Lung microvascular endothelial cell (primary cell): ENCODE results near the gene C20orf141. TPM values are rescaled to one million over a fixed set of nuclear protein-coding genes. Genes with fewer than 3 reads are reported as not detected.
"Not testable (repeated sequence)": the region's sequence is repeated elsewhere in the genome, so short reads cannot be mapped to it uniquely, and the experiment has no call there.

Experiments
- DNase-seq, 2 donors: peaks; one replicate each; pipeline versions ENCODE4 v3.0.0 to v3.0.0-alpha.2; 2010; ENCODE audit warnings: low read depth in 2 of 2
- total RNA-seq: library from RNA; depleted of rRNA; stranded (reverse); fragments of >200 nt; gene quantifications from 2 replicates; pipeline ENCODE4 v1.2.1, GENCODE V29; 2014

Gene C20orf141
- total RNA-seq, 1 donor from 2014 or later = not detected

DNA sequence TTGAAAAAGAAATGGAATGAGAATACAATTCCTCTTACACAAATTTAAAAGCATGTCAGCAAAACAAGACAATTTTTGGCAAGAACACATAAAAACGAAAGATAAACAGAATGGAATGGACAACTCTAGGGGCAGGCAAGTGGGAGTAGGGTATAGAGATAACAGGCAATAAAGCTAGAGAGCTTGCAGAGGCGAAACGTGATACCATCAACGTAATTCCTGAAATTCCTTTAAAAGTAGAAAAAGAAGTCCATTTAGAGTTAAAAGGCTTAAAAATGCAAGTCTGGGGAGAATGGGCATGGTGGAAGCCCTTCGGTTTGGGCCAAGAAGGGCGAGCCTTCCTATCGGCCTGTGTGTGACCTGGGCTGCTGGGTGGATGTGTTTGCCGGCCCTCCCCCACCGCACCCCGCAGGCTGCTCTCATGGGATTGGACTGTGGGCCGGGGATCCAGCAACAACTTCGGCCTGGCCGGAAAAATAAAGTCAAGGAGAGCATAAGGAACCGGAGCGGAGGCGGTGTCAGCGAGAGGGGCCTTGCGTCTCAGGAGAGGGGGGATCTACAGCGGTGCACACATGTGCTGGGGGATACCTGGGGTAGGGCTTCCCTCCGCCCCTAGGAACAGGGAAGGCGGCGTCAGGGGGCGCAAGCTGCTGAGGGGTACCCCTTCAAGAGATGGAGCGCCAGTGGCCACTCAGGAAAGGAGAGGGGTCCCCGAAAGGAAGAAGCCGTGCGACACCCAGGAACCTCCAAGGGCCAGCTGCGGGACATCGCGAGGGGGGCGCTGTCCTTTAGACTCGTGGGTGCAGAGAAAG is 5.5 kb downstream of the C20orf141 start:
- DNase-seq = no peak

DNA sequence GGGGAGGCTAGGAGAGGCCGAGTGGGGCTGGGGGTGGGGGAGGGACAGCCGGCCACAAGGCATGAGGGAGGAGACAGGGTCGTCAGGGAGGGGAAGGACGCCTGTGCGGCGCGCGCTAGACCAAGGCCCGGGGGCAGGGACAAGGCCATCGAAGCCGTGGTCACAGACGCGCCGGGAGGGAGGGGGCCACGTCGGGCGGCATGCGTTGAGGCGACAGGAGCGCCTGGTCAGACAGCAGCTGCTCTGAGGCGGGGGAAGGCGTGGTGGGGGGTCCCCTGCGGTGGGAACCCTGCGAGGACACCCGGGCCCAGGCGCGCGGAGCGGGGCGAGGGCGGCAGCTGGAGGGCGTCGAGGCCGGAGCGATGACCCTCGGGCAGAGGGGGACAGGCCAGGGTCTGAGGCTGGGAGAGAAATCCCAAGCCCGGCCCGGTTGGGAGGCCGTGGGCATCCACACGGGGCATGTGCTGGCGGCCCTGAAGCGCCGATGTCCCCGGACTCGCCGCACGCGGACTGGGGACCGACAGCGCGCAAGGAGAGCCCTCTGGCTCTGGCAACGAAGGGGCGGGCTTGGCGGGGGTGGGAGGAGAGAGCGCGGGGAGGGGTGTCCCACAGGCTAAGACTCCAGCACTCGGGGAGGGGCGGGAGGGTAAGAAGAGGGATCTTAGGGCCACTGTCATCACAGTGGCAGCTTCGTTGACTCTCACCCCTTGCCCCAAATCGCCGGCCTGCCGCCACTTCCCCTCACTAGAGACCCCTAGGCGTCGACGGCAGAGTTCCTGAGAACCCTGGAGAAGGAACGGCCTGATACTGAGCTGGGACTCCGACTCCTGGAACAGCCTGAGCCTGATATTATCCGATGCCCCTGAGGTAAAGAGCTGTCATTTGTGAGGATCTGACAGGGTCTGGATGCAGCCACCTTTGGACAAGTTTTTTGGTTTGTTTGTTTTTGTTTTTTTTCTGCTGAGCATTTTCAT is 6.4 kb downstream of the C20orf141 start:
- DNase-seq = no peak

DNA sequence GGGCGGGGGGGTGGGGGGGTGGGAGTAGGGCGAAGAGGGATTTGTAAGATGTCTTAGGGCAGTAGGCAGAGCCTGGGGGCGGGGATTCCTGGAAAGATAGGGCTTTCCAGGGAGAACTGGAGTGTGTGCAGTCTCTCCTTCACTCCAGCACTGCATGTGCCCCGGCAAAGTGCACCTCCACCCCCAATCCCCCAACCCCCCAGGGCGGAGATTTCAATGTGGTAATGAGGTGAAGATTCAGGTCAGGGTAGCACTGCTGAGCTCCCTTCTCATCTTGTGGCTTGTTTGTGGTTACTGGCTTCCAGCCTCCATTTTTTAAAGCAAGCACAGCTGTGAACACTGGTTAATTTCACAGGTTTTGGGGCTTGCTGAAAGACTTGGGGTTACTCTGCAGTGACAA is 7.3 kb downstream of the C20orf141 start:
- DNase-seq = no peak

DNA sequence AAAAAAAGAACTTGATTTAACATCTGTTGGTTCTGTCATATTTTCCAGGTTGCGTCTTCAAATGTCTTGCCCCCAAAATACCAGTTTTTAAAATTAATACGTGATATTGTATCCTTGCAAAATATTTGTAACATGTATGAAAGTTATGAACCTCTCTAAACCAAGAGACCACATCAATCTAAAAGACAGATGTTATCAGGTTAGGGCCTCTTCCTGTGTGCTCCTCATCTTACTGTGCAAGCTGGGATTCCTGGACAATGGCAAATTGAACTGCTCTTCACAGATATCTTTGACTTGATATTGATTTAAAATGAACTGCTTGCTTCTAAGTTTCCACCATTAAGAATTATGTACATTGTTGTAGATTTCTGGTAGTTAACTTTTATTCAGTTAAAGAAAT is 11.0 kb downstream of the C20orf141 start:
- DNase-seq = no peak

DNA sequence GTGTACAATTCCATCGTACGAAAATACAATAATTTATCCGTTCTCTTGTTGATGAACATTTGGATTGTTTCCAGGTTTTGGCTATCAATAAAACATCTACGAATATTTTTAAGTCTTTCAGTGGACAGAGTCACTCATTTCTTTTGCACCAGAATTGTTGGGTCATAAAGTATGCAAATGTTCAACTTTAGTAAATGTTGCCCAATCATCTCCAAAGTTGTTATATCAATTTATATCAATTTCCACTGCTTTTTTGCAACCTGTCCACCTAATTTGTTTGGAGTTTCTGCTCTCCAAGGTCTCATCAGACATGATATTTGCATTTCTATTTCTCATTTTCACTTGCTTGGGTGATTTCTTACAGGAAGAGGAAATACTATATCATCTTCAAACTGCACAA is 11.9 kb downstream of the C20orf141 start:
- no peak for DNase-seq

DNA sequence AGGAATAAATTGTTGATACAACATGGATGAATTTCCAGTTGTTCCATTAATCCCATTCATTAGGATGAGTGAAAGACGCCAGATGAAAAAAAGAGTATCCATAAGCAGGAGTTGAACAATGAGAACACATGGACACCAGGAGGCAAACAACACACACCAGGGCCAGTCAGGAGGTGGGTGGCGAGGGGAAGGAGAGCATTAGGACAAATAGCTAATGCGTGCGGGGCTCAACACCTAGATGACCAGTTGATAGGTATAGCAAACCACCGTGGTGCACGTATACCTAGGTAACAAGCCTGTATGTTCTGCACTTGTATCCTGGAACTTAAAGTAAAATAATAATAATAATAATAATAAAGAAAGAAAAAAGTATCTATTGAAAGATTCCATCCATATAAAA is 14.6 kb downstream of the C20orf141 start:
- no peak for DNase-seq

DNA sequence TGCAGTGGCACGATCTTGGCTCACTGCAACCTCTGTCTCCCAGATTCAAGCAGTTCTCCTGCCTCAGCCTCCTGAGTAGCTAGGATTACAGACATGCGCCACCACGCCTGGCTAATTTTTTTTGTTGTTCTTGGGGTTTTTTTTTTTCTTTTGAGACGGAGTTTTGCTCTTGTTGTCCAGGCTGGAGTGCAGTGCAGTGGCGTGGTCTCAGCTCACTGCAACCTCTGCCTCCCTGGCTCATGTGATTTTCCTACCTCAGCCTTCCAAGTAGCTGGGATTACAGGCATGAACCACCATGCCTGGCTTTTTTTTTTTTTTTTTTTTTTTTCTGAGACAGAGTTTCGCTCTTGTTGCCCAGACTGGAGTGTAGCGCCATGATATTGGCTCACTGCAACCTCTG is 16.4 kb downstream of the C20orf141 start:
- DNase-seq = not testable (repeated sequence)

DNA sequence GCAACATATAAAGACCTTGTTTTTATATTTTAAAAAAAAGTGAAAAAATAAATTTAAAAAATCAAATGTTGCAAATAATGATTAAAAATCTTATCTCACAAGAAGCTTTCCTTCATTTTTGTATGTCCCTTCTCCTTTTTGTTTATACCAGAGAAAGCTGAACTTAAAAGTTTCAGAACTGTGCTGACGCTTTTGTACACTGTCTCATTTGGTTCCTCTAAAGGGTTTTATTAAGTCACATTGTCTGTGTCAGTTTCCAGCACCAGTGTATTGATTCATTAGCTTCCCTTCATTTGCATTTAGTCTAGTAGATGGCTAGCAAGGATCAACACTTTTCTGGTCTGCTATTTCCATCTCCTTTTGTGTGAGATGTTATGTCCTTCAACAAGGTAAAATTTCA is 19.0 kb downstream of the C20orf141 start:
- no peak for DNase-seq

DNA sequence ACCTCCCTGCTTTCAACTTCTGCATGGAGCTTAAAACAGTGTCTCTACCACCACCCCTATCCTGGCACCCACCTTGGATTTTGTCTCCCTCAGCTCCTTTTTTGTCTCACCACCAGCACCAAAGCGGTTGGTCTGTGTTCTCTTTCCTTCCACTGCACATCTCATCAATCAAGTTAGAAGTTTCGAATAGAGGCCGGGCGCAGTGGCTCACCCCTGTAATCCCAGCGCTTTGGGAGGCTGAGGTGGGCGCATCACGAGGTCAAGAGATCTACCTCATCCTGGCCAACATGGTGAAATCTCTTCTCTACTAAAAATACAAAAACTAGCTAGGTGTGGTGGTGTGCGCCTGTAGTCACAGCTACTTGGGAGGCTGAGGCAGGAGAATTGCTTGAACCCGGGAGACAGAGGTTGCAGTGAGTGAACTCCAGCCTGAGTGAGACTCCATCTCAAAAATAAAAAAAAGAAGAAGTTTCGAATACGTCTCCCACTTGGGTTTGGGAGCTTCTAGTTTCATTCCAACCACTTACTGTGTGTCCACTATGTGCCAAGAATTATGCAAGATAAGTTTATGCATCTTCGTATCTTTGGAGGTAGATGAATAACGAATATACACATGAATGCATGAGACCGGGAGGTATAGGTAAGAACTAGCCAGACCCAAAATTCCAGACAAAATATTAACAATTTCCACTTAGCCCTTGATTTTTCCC is 19.8 kb downstream of the C20orf141 start:
- no peak for DNase-seq

DNA sequence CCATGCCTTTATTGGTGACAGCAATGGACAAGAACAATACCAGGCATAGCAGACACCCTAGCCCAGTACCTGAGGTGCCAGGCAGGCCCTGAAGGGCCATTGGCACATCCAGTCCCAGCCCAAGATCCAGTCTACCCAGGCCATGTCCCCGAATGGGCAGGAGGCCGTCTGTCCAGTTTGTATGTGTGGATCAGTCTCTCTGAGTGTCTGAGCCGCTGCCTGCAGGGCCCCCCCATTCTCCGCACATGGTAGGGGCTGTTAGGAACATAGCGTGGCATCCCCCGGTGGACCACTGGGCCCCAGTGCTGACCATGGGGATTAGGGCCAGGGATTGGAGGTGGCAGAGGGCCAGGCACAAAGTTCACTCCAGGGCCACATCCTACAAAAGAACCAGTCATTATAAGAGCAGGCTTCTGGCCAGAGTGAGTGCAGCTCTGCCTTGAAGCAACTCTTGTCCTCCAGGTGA is 20.6 kb downstream of the C20orf141 start:
- no peak for DNase-seq

DNA sequence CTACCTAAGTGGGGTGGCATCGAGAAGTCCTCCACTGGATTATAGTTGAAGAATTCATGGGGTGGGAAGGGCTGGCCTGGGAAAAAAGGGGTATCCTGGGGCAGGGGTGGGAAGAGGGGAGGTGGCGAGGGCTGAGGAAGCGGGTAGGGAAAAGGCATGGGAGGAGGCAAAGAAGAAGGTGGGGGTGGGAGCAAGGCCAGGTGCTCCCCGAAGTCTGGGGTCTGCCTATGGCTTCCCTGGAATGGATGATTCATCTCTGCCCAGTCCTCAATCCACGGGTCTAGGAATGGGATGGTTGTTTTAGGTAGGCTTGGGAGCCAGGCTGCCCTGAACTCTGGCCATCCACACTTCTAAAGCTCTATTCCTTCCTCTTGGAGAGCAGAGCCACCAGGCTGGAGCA is 21.2 kb downstream of the C20orf141 start:
- DNase-seq = no peak

DNA sequence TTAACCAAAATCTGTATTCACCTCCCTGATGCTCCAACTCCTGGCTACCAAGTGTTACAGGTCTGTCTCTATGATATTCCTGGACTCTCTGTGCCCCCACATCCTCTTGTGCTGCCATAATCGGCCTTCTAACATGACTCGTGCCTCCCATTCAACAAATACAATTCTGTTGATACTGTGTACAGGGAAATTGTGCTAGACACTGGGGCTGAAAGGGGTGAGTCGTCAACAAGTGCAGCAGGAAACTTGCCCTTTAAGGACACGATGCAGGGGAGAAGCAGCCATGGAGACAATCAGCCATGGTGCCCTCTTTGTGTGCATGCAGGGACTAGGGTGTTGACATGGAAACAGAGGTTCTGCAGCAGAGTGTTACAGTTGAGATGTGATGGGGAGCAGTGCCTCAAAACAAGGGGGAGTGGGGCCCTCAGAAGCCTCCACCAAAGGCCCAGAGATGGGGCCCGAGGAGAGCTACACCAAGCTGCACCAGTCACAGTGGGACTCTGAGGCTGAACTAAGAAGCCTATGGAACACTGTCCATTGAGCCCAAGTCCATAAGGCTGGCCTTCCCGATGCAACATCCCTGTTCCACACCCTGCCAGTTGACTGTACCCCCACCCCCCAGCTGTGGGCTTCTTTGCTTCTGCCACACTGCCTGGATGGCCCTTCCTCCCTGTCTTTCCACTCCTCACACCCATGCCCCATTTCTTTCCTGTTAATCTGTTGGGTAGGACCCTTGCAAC is 22.6 kb downstream of the C20orf141 start:
- DNase-seq = no peak

DNA sequence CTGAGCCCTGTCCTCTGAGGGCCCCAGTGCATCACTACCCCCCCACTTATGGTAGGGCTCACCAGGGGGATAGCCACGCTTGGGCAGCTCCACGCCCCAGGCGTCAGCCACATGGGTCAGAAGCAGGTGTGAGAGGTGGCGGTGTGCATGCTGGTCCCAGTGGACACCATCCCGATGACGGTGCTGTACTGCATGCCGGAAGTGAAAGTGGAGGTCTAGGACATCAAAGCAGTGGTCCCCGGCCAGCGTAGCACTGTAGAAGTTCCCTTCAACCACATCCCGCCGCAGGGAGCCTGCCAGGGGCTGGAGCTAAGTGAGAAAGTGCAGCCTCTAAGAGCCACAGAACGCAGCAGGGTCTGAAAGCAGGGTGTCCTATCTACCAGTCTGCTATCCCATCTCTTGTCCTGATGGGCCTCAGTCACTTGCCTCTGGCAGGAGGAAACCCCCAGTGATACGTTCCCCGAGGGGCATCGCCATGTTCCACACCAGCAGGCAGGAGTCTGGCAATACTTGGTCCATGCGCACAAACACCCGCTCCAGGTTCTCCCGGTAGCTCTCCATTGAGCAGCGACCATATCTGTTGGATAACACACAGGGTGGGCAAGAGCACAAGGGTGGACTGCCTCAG is 23.5 kb downstream of the C20orf141 start:
- no peak for DNase-seq

DNA sequence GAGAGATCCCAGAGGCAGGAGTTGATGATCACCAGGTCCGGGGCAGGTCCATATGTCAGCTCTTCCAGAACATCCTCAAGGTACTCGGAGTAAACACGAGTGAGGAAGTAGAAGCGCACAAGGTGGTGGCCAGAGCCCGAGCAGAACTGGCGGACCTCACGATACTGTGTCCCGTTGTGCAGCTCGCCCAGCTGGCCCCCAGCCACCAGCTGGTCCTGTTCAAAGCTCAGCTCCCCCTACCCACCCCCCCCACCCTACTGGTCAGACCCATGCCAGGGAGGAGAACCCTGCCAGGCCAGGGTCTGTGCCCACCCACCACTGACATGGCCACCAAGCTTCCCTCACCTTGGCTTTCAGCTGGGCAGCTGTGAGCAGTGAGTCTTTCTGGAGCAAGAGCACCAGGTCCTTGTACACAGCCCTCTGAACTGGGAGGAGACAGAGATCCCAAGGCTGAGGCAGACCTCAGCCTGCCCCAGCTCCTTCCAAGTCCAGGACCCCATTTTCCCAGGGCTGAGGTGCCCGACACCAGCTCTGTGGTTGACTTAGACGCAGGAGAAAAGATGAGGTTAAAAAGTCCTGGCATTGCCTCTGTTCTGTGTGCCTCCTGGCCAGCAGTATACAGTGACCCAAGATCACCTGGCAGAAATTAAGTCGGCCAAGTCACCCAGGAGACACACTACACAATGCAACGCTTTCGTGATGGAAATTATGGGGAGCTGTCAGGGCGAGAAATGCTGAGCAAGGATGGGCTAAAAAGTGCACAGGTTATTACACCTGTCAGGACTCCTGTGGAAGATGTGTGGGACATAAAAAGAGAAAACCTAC is 24.3 kb downstream of the C20orf141 start:
- no peak for DNase-seq

DNA sequence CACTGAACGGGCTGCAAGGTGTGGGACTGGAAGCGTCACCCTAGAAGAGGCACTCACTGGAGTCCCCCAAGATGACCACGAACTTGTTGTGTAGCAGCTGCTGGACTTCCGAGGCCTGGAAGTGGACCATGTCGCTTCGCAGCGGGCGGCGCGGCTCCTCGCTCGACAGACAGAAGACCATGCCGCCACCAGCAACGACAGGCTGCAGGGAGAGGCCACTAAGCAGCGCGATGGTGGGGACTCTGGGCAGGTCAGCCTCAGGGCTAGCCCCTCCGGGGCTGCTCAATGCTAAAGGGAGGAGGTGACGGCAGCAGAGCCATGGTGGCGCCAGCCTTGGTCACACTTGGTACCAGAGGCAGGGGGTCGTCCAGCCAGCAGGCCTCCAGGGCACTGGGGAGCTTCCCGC is 24.9 kb downstream of the C20orf141 start:
- DNase-seq = no peak

DNA sequence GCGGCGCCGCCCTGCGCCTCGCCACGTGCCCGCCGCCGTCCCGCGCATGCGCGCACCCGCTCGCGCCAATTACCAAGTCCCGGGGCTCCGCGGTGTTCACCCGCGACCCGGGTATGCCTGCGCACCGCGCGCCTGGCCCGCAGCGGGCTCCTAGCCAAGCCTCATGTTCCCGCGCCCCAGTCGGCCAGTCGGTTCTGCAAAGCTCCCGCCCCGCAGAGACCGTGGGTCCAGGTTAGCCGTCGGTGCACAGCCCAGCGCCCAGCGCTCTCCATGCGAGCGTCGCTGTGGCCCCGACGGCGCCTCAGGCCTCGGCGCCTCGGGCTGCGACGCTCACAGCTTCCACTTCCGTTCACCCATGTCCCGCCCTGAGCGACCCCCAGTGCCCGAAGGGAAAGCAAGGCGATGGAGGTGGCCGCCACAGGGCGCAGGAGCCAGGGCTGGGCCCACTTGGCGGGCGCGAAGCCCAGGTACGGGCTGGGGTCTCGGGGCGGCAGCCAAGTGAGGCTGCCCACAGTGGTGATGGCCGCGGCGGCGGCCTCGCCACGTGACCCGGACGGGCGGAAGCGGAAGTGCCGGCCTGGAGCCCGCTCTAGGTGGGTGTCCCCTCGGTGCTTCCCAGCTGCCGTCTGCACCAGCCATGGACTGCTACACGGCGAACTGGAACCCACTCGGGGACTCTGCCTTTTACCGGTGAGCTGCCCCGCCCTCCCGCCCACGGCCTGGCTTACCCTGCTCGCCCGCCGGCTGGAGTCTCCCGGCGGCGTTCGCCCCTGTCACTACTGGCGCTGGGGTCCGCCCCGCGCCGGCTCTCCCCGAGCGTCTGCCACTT is 25.6 kb downstream of the C20orf141 start, which contains the start of the genes PCED1A and VPS16:
TSS of gene PCED1A (minus strand) at position 518 of the 829 bp plus-strand sequence. CDS start 743 bp downstream, outside the sequence.
TSS of gene VPS16 (plus strand) at position 608 of the 829 bp plus-strand sequence. CDS start at position 638, 30 bp downstream.
- peak; percentile 89 to 92 for DNase-seq

DNA sequence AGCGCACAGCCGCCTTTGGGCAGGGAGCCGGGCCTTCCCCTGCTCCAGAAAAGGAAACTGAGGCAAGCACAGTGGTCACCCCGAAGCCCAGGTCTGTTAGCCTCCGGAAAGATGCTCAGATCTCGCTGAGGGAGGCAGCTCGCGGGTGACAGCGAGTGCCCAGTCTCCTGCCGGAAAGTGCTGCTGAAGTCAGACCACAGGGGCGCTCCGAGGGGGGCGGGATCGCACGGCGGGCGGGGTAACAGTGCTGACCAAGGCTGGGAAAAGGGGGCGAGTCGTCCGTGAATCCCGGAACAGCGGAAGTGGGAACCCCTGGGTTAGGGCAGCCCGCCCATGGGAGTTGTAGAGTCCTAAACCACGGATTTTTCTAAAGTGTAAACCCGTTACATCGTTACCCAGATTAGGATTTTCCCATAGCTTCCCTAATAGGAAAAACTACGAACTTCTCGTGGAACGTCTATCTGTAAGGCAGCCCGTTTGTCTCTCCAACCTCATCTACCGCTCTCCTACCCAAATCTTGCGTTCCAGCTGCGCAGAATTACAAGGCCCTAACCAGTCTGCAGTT is 26.3 kb downstream of the C20orf141 start:
- DNase-seq = peak; percentile 65 to 69

DNA sequence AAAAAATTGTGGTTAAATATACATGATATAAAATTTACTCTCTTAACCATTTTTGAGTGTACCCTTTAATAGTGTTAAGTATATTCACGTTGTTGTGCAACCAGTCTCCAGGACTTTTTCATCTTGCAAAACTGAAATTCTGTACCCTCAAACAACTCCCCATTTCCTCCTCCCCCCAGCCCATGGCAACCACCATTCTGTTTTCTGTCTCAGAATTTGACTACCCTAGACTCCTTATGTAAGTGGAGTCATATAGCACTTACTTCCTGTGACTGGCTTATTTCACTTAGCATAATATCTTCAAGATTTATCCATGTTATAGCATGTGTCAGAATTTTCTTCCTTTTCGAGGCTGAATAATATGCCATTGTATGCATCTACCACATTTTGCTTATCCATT is 30.8 kb downstream of the C20orf141 start:
- no peak for DNase-seq
